Endothelial cell of umbilical vein (primary cell): Measurements from ENCODE around the gene PMFBP1. TPM values are rescaled to one million over a fixed set of nuclear protein-coding genes. Genes with fewer than 3 reads are reported as not detected.

Experiments
- BruUV-seq: library from RNA; stranded (reverse); fragments of 400-500 nt; replicated peaks from 2 replicates; lab custom pipeline; 2021; lab: Mats Ljungman, UMichigan
- CTCF ChIA-PET: fragments of 300-600, 350-600 bp; sonication (Branson Sonifier 250); formaldehyde crosslinking; loops from one replicate; lab custom pipeline; 2021; ENCODE audit warnings: antibody characterized with exemption, inconsistent platforms; lab: Charles Lee
- POLR2A ChIA-PET: fragments of 300-600, 350-600 bp; sonication (Branson Sonifier 250); formaldehyde crosslinking; loops from one replicate; lab custom pipeline; 2021; ENCODE audit warnings: antibody characterized with exemption, inconsistent platforms; lab: Charles Lee
- DNase-seq: peaks from one replicate; pipeline ENCODE4 v3.0.0-alpha.2; 2011; ENCODE audit warnings: low read depth, low spot score
- FAIRE-seq: peaks from 2 replicates; lab custom pipeline; 2011; peaks lifted over from hg19 to GRCh38; lab: Jason Lieb, UNC
- H2AFZ ChIP-seq: 2 replicates; pipeline ENCODE4 v1.6.0; 2012; ENCODE audit warnings: low read depth, low read length, control low read depth, inconsistent platforms
- H3K27ac ChIP-seq: 2 replicates; pipeline ENCODE4 v1.5.1; 2011; ENCODE audit warnings: low read depth, mild to moderate bottlenecking, control low read depth, low read length, moderate library complexity; ENCODE audit not compliant: insufficient read depth
- H3K27me3 ChIP-seq, 2 experiments: 2 replicates each; pipeline versions ENCODE4 v1.6.0 to v1.6.1; 2011; ENCODE audit warnings: low read length in 2 of 2, mixed read lengths in 1 of 2; ENCODE audit not compliant: control insufficient read depth in 2 of 2, insufficient read depth in 2 of 2
- H3K36me3 ChIP-seq, 2 experiments: 2 replicates in 1 of 2; 3 replicates in 1 of 2; pipeline ENCODE4 v1.5.1; 2011; ENCODE audit warnings: low read length in 2 of 2, mild to moderate bottlenecking in 1 of 2, moderate library complexity in 1 of 2; ENCODE audit not compliant: control insufficient read depth in 2 of 2, insufficient read depth in 2 of 2; ENCODE audit errors: extremely low read depth in 1 of 2
- H3K4me1 ChIP-seq: 3 replicates; pipeline ENCODE4 v1.5.1; 2011; ENCODE audit warnings: mild to moderate bottlenecking, low read length; ENCODE audit not compliant: control insufficient read depth, insufficient read depth; ENCODE audit errors: extremely low read depth
- H3K4me2 ChIP-seq: 2 replicates; pipeline ENCODE4 v1.6.1; 2011; ENCODE audit warnings: low read length, control low read depth, mixed read lengths; ENCODE audit not compliant: insufficient read depth
- H3K4me3 ChIP-seq, 3 experiments: fragments of 200-600 bp in 1 of 3; sonication (generic), shearing (Covaris generic) in 1 of 3; replicated peaks in 1 of 3; 2 replicates each; pipeline ENCODE4 v1.5.1; 2011 to 2016; ENCODE audit warnings: control low read depth in 3 of 3, low read length in 3 of 3, mild to moderate bottlenecking in 2 of 3, inconsistent platforms in 1 of 3, low read depth in 1 of 3, moderate library complexity in 1 of 3; ENCODE audit not compliant: insufficient read depth in 1 of 3
- H3K79me2 ChIP-seq: 2 replicates; pipeline ENCODE4 v1.6.0; 2012; ENCODE audit warnings: low read length, inconsistent platforms; ENCODE audit not compliant: control insufficient read depth, insufficient read depth
- H3K9ac ChIP-seq: replicated peaks from 2 replicates; pipeline ENCODE3; 2011; ENCODE audit warnings: low read length, control low read depth; ENCODE audit not compliant: insufficient read depth; ENCODE audit errors: extremely low read depth
- H3K9me1 ChIP-seq: replicated peaks from 3 replicates; pipeline ENCODE4 v1.6.0; 2011; ENCODE audit warnings: mild to moderate bottlenecking, low read length; ENCODE audit not compliant: control insufficient read depth, insufficient read depth; ENCODE audit errors: extremely low read depth
- H3K9me3 ChIP-seq: replicated peaks from 2 replicates; pipeline ENCODE4 v1.5.1; 2012; ENCODE audit warnings: low read length, inconsistent platforms; ENCODE audit not compliant: control insufficient read depth, insufficient read depth
- H4K20me1 ChIP-seq: replicated peaks from 2 replicates; pipeline ENCODE3; 2011; ENCODE audit warnings: mild to moderate bottlenecking, low read length; ENCODE audit not compliant: control insufficient read depth, insufficient read depth; ENCODE audit errors: extremely low read depth
- EZH2 ChIP-seq: IDR thresholded peaks from 2 replicates; pipeline ENCODE4 v1.6.1; 2012; ENCODE audit warnings: borderline replicate concordance, low read depth, mild to moderate bottlenecking, moderate library complexity, low read length, inconsistent platforms; ENCODE audit not compliant: severe bottlenecking
- FOS ChIP-seq: IDR thresholded peaks from 2 replicates; pipeline ENCODE4 v1.6.1; 2011; ENCODE audit warnings: mild to moderate bottlenecking, low read length, moderate library complexity, borderline replicate concordance; ENCODE audit not compliant: insufficient read depth
- GATA2 ChIP-seq: IDR thresholded peaks from 2 replicates; pipeline ENCODE4 v1.7.0; 2011; ENCODE audit warnings: low read depth, mild to moderate bottlenecking, moderate library complexity, mixed read lengths, low read length; ENCODE audit not compliant: insufficient read length, insufficient read depth
- JUN ChIP-seq: IDR thresholded peaks from 2 replicates; pipeline ENCODE4 v1.6.1; 2011; ENCODE audit warnings: borderline replicate concordance, low read depth; ENCODE audit not compliant: insufficient read length, insufficient read depth
- MYC ChIP-seq: IDR thresholded peaks from one replicate; pipeline ENCODE4 v1.6.1; 2011; ENCODE audit warnings: mild to moderate bottlenecking, low read depth, low read length
- POLR2A ChIP-seq: IDR thresholded peaks from 2 replicates; pipeline ENCODE4 v1.6.1; 2012; ENCODE audit warnings: low read depth, mild to moderate bottlenecking, control low read depth, low read length
- POLR2AphosphoS5 ChIP-seq: IDR thresholded peaks from 2 replicates; pipeline ENCODE4 v1.6.1; 2012; ENCODE audit warnings: low read depth, mild to moderate bottlenecking, control low read depth, low read length, moderate library complexity; ENCODE audit not compliant: insufficient read depth
- dilution Hi-C: fragments of 300-500 bp; cut with MboI; formaldehyde crosslinking; loops from one replicate; pipeline ENCODE4 v1.15.0; 2019; ENCODE audit warnings: low sequenced_read_pairs; ENCODE audit not compliant: extremely low pct_ligation_motif_present
- intact Hi-C: fragments of 100-400 bp; cut with micrococcal nuclease; formaldehyde crosslinking; loops from one replicate; pipeline ENCODE4 v1.10.0; 2022
- polyA plus RNA-seq, 4 experiments: library from polyadenylated mRNA; depleted of rRNA in 3 of 4; stranded (reverse) in 3 of 4; unstranded in 1 of 4; fragments of >200 nt; gene quantifications; 2 replicates each; pipeline versions ENCODE4 v1.2.1 to v1.2.3, GENCODE V29; 2011 to 2012; ENCODE audit warnings: missing spikeins in 1 of 4
- total RNA-seq: library from RNA; stranded (reverse); gene quantifications from 2 replicates; pipeline ENCODE4 v1.2.3, GENCODE V29; 2021
- TF ChIP-seq, protein P1 (sequence below): IDR thresholded peaks from 2 replicates; pipeline ENCODE4 v1.6.1; 2011; ENCODE audit not compliant: insufficient read depth, insufficient read length
- TF ChIP-seq, protein P2 (sequence below), 2 donors: IDR thresholded peaks; 1 replicate in 1 of 2; 2 replicates in 1 of 2; pipeline ENCODE4 v1.5.1; 2011; ENCODE audit warnings: low read length in 2 of 2, mild to moderate bottlenecking in 2 of 2, moderate library complexity in 2 of 2, control low read depth in 1 of 2, inconsistent platforms in 1 of 2, low read depth in 1 of 2; ENCODE audit not compliant: insufficient read depth in 1 of 2; ENCODE audit errors: extremely low read depth in 1 of 2

Gene PMFBP1
- total and polyA plus RNA-seq, 2 donors (not counting 3 experiments of a cell fraction or from before 2014, with no cell fraction given): 0.12 to 0.42 TPM

DNA sequence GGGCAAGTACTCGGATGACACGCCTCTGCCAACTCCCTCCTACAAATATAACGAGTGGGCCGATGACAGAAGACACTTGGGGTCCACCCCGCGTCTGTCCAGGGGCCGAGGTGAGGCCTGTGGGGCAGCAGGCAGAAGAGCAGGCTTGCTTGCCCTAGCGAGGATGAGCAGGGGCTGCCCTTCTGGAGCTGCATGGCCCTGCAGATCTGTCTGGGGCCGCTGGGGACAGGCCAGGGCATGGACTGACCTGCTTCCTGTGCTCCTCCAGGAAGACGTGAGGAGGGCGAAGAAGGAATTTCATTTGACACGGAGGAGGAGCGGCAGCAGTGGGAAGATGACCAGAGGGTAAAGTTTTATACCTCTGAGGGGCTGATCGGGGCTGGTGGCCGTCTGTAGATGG lies 73.0 kb downstream of the PMFBP1 start:
- Histone ChIP-seq H3K4me2 (no peak overlapping the region), H3K9ac (no peak overlapping the region), H3K79me2 (peaks cover 27% of the 10 kb centered on the region), H4K20me1 (no peaks in the 10 kb centered on the region), H2AFZ (no peak overlapping the region), H3K9me1 (no peaks in the 10 kb centered on the region), H3K36me3 (peaks cover 15 to 68% of the 10 kb centered on the region in 2 experiments), H3K4me3 (no peak overlapping the region), H3K27ac (no peak overlapping the region), H3K9me3 (no peaks in the 10 kb centered on the region), H3K4me1 (peaks cover 11% of the 10 kb centered on the region), H3K27me3 (no peaks in the 10 kb centered on the region)
- no TSS peak for BruUV-seq
- ChIA-PET POLR2A (no interaction called here), CTCF (interaction anchor here (2.9 kb wide), 1 partner anchor 33 kb away, joined by 16 read pairs; no protein-coding TSS in a partner anchor)
- DNase-seq (no peak), FAIRE-seq (no peak)
- TF ChIP-seq FOS: no peak
- TF ChIP-seq POLR2A: no peak
- TF ChIP-seq JUN: no peak
- TF ChIP-seq, protein P1, sequence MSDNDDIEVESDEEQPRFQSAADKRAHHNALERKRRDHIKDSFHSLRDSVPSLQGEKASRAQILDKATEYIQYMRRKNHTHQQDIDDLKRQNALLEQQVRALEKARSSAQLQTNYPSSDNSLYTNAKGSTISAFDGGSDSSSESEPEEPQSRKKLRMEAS: no peak
- TF ChIP-seq POLR2AphosphoS5: no peak
- no peak for TF ChIP-seq EZH2
- no peak for TF ChIP-seq MYC
- no peak for TF ChIP-seq GATA2
- TF ChIP-seq, protein P2, sequence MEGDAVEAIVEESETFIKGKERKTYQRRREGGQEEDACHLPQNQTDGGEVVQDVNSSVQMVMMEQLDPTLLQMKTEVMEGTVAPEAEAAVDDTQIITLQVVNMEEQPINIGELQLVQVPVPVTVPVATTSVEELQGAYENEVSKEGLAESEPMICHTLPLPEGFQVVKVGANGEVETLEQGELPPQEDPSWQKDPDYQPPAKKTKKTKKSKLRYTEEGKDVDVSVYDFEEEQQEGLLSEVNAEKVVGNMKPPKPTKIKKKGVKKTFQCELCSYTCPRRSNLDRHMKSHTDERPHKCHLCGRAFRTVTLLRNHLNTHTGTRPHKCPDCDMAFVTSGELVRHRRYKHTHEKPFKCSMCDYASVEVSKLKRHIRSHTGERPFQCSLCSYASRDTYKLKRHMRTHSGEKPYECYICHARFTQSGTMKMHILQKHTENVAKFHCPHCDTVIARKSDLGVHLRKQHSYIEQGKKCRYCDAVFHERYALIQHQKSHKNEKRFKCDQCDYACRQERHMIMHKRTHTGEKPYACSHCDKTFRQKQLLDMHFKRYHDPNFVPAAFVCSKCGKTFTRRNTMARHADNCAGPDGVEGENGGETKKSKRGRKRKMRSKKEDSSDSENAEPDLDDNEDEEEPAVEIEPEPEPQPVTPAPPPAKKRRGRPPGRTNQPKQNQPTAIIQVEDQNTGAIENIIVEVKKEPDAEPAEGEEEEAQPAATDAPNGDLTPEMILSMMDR (IDR thresholded peaks at IDR 0.05; ENCODE audit: extremely low read depth in 1 of 2, insufficient read depth in 1 of 2, low read depth in 1 of 2, low read length in 2 of 2): no peak
- intact Hi-C loops (loop anchor here (1.0 to 10.0 kb wide), 4 partner anchors 33 to 374 kb away; partner anchors contain the start of gene PHLPP2), dilution Hi-C loops (no loop called here)
